ENCODE measurements around the gene CSRP3.

- TF ChIP-seq POU6F1 (CRISPR knock-in tag; IDR thresholded peaks at IDR 0.05; ENCODE audit: borderline replicate concordance, low read depth) (no peak), PATZ1 (CRISPR knock-in tag; IDR thresholded peaks at IDR 0.05; ENCODE audit: borderline replicate concordance) (no peak), CSRNP3 (CRISPR knock-in tag; IDR thresholded peaks at IDR 0.05) (no peak), ZFP3 (CRISPR knock-in tag; IDR thresholded peaks at IDR 0.05) (no peak), BACH2 (CRISPR knock-in tag; IDR thresholded peaks at IDR 0.05; ENCODE audit: borderline replicate concordance) (no peak), ARNTL (CRISPR knock-in tag; IDR thresholded peaks at IDR 0.05; ENCODE audit: borderline replicate concordance, low read depth) (no peak), GLIS3 (CRISPR knock-in tag; IDR thresholded peaks at IDR 0.05) (no peak)
These were observed 36.0 kb upstream of the CSRP3 start for GRCh38 chr11:19237813-19238212.
